IMR-90 (cell line): Measurements from ENCODE around the gene SOX5.

ENCODE experiments used
- MAFK ChIP-seq: IDR thresholded peaks from 2 replicates; pipeline ENCODE4 v1.6.1; 2012; ENCODE audit warnings: low read depth, low read length, improper control_type of control experiment
- TF ChIP-seq, protein P1 (sequence below): conservative IDR thresholded peaks from 2 replicates; pipeline ENCODE4 v1.5.1; 2012; ENCODE audit warnings: mild to moderate bottlenecking, low read depth, low read length, improper control_type of control experiment

GRCh38 chr12:23621900-23622299, 327.6 kb downstream of the SOX5 start:
- TF ChIP-seq, protein P1, sequence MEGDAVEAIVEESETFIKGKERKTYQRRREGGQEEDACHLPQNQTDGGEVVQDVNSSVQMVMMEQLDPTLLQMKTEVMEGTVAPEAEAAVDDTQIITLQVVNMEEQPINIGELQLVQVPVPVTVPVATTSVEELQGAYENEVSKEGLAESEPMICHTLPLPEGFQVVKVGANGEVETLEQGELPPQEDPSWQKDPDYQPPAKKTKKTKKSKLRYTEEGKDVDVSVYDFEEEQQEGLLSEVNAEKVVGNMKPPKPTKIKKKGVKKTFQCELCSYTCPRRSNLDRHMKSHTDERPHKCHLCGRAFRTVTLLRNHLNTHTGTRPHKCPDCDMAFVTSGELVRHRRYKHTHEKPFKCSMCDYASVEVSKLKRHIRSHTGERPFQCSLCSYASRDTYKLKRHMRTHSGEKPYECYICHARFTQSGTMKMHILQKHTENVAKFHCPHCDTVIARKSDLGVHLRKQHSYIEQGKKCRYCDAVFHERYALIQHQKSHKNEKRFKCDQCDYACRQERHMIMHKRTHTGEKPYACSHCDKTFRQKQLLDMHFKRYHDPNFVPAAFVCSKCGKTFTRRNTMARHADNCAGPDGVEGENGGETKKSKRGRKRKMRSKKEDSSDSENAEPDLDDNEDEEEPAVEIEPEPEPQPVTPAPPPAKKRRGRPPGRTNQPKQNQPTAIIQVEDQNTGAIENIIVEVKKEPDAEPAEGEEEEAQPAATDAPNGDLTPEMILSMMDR: no peak
- no peak for TF ChIP-seq MAFK
